A549 (cell line): ENCODE measurements around the gene SLC17A5.

Source experiments
- TF ChIP-seq, protein P1 (sequence below): fragments of >200 bp; sonication (Bioruptor Twin); formaldehyde crosslinking; IDR thresholded peaks from 3 replicates; pipeline ENCODE4 v1.5.1; 2016
- TF ChIP-seq, protein P2 (sequence below): fragments of 200-600 bp; sonication (generic); IDR thresholded peaks from 2 replicates; pipeline ENCODE4 v1.6.1; 2016; ENCODE audit warnings: antibody characterized with exemption, mild to moderate bottlenecking, moderate library complexity

- TF ChIP-seq, protein P1, sequence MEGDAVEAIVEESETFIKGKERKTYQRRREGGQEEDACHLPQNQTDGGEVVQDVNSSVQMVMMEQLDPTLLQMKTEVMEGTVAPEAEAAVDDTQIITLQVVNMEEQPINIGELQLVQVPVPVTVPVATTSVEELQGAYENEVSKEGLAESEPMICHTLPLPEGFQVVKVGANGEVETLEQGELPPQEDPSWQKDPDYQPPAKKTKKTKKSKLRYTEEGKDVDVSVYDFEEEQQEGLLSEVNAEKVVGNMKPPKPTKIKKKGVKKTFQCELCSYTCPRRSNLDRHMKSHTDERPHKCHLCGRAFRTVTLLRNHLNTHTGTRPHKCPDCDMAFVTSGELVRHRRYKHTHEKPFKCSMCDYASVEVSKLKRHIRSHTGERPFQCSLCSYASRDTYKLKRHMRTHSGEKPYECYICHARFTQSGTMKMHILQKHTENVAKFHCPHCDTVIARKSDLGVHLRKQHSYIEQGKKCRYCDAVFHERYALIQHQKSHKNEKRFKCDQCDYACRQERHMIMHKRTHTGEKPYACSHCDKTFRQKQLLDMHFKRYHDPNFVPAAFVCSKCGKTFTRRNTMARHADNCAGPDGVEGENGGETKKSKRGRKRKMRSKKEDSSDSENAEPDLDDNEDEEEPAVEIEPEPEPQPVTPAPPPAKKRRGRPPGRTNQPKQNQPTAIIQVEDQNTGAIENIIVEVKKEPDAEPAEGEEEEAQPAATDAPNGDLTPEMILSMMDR: no peak
- TF ChIP-seq, protein P2, sequence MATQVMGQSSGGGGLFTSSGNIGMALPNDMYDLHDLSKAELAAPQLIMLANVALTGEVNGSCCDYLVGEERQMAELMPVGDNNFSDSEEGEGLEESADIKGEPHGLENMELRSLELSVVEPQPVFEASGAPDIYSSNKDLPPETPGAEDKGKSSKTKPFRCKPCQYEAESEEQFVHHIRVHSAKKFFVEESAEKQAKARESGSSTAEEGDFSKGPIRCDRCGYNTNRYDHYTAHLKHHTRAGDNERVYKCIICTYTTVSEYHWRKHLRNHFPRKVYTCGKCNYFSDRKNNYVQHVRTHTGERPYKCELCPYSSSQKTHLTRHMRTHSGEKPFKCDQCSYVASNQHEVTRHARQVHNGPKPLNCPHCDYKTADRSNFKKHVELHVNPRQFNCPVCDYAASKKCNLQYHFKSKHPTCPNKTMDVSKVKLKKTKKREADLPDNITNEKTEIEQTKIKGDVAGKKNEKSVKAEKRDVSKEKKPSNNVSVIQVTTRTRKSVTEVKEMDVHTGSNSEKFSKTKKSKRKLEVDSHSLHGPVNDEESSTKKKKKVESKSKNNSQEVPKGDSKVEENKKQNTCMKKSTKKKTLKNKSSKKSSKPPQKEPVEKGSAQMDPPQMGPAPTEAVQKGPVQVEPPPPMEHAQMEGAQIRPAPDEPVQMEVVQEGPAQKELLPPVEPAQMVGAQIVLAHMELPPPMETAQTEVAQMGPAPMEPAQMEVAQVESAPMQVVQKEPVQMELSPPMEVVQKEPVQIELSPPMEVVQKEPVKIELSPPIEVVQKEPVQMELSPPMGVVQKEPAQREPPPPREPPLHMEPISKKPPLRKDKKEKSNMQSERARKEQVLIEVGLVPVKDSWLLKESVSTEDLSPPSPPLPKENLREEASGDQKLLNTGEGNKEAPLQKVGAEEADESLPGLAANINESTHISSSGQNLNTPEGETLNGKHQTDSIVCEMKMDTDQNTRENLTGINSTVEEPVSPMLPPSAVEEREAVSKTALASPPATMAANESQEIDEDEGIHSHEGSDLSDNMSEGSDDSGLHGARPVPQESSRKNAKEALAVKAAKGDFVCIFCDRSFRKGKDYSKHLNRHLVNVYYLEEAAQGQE: no peak
These were observed 67.3 kb downstream of the SLC17A5 start for GRCh38 chr6:73586416-73586974.
